ENCODE measurements around the gene PIP5K1A. TPM values are rescaled to one million over a fixed set of nuclear protein-coding genes. Genes with fewer than 3 reads are reported as not detected.
A peak's percentile ranks its signal among the peaks of the same experiment; 100 is the strongest.

The PIP5K1A gene
- total and polyA plus RNA-seq, 9 of the 15 experiments (the other 6 are each of a cell fraction or from before 2014, with no cell fraction given): 1.9 to 42.4 (median 18.8) TPM

DNA sequence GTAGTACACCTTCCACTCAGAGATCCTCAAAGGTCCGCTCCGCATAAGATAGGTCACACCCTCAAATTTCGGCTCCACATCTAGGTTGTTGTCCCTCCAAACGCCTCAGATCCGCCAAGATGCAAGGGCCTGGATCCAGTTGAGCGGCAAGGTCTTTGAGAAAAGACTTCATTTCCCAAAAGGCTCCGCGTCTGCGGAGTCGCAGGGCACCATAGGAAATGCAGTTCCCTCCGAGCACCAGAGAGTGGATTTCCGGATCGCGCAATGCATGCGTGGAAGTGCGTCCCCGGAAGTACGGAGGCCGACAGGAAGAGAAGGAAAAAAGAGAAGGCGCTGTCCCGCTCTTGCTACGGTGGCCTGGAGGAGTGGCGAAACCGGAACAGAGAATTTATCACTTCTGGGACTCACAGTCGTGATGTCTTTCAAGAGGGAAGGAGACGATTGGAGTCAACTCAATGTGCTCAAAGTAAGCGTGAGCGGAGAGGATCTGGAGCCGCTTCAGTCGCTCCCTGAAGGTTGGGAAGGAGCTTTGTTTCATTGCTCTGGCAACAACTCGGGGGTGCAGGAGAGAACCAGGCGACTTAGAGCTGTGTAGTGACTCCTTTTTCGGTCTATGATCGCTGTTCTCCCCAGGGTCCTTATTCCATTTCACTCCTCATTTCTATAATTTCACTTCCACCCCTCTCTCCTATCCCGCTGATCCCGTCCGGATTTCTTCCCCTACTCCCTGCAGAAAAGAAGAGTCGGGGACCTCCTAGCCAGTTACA is 32.4 kb upstream of the PIP5K1A start, which contains the start of the genes LYSMD1 and SCNM1 (continued):
- TF ChIP-seq, protein P1, sequence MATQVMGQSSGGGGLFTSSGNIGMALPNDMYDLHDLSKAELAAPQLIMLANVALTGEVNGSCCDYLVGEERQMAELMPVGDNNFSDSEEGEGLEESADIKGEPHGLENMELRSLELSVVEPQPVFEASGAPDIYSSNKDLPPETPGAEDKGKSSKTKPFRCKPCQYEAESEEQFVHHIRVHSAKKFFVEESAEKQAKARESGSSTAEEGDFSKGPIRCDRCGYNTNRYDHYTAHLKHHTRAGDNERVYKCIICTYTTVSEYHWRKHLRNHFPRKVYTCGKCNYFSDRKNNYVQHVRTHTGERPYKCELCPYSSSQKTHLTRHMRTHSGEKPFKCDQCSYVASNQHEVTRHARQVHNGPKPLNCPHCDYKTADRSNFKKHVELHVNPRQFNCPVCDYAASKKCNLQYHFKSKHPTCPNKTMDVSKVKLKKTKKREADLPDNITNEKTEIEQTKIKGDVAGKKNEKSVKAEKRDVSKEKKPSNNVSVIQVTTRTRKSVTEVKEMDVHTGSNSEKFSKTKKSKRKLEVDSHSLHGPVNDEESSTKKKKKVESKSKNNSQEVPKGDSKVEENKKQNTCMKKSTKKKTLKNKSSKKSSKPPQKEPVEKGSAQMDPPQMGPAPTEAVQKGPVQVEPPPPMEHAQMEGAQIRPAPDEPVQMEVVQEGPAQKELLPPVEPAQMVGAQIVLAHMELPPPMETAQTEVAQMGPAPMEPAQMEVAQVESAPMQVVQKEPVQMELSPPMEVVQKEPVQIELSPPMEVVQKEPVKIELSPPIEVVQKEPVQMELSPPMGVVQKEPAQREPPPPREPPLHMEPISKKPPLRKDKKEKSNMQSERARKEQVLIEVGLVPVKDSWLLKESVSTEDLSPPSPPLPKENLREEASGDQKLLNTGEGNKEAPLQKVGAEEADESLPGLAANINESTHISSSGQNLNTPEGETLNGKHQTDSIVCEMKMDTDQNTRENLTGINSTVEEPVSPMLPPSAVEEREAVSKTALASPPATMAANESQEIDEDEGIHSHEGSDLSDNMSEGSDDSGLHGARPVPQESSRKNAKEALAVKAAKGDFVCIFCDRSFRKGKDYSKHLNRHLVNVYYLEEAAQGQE (IDR thresholded peaks at IDR 0.05; ENCODE audit: borderline replicate concordance): no peak
- TF ChIP-seq, protein P1 (CRISPR knock-in tag; IDR thresholded peaks at IDR 0.05; ENCODE audit: low read depth): no peak
- TF ChIP-seq ZNF696 (CRISPR knock-in tag; conservative IDR thresholded peaks at IDR 0.05) (no peak), DDX20 (tag; IDR thresholded peaks at IDR 0.05; ENCODE audit: low read depth) (peak; percentile 28; the same call in 1 of the 2 replicates), LEF1 (IDR thresholded peaks at IDR 0.05) (peak; percentile 23; the same call in 1 of the 2 replicates), ATF4 (CRISPR knock-in tag; IDR thresholded peaks at IDR 0.05) (no peak), FOSL1 (tag; conservative IDR thresholded peaks at IDR 0.05) (peak; percentile 53; the same call in 1 of the 2 replicates), IRF1 (CRISPR knock-in tag; IDR thresholded peaks at IDR 0.05; ENCODE audit: borderline replicate concordance) (no peak), HDGF (IDR thresholded peaks at IDR 0.05) (no peak), HMGN3 (IDR thresholded peaks at IDR 0.05; ENCODE audit: borderline replicate concordance, extremely low read depth, insufficient read length, low read depth, low read length) (no peak), ZNF134 (CRISPR knock-in tag; conservative IDR thresholded peaks at IDR 0.05) (no peak; the same call in 1 of the 2 replicates)
- TF ChIP-seq, protein P2, sequence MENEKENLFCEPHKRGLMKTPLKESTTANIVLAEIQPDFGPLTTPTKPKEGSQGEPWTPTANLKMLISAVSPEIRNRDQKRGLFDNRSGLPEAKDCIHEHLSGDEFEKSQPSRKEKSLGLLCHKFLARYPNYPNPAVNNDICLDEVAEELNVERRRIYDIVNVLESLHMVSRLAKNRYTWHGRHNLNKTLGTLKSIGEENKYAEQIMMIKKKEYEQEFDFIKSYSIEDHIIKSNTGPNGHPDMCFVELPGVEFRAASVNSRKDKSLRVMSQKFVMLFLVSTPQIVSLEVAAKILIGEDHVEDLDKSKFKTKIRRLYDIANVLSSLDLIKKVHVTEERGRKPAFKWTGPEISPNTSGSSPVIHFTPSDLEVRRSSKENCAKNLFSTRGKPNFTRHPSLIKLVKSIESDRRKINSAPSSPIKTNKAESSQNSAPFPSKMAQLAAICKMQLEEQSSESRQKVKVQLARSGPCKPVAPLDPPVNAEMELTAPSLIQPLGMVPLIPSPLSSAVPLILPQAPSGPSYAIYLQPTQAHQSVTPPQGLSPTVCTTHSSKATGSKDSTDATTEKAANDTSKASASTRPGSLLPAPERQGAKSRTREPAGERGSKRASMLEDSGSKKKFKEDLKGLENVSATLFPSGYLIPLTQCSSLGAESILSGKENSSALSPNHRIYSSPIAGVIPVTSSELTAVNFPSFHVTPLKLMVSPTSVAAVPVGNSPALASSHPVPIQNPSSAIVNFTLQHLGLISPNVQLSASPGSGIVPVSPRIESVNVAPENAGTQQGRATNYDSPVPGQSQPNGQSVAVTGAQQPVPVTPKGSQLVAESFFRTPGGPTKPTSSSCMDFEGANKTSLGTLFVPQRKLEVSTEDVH (IDR thresholded peaks at IDR 0.05; ENCODE audit: low read depth, partially characterized antibody): peak; percentile 96
- TF ChIP-seq, protein P3, sequence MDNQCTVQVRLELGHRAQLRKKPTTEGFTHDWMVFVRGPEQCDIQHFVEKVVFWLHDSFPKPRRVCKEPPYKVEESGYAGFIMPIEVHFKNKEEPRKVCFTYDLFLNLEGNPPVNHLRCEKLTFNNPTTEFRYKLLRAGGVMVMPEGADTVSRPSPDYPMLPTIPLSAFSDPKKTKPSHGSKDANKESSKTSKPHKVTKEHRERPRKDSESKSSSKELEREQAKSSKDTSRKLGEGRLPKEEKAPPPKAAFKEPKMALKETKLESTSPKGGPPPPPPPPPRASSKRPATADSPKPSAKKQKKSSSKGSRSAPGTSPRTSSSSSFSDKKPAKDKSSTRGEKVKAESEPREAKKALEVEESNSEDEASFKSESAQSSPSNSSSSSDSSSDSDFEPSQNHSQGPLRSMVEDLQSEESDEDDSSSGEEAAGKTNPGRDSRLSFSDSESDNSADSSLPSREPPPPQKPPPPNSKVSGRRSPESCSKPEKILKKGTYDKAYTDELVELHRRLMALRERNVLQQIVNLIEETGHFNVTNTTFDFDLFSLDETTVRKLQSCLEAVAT (IDR thresholded peaks at IDR 0.05): no peak; a peak in 1 of 4 replicates

Data from K562 (cell line).